GM12872 (cell line): Measurements from ENCODE around the gene TRPM3.

Experiments used
- TF ChIP-seq, protein P1 (sequence below): IDR thresholded peaks from 3 replicates; pipeline ENCODE4 v1.5.1; 2011; ENCODE audit warnings: low read depth, mild to moderate bottlenecking, low read length, moderate library complexity; ENCODE audit not compliant: insufficient read depth

Gene TRPM3

DNA sequence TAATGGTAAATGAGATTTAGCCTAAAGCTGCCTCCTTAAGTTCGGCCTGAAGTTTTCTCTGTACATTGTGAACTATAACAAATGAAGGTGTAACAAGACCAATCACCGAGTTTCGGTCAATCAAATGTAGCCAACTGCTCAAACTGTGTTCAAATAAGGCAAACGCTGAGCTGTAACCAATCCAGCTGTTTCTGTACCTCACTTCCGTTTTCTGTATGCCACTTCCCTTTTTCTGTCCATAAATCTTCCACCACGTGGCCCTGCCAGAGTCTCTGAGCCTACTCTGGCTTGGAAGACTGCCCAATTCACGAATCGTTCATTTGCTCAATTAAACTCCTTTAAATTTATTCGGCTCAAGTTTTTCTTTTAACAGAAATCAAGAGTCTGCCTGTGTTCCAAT lies 513.5 kb downstream of the TRPM3 start:
- TF ChIP-seq, protein P1, sequence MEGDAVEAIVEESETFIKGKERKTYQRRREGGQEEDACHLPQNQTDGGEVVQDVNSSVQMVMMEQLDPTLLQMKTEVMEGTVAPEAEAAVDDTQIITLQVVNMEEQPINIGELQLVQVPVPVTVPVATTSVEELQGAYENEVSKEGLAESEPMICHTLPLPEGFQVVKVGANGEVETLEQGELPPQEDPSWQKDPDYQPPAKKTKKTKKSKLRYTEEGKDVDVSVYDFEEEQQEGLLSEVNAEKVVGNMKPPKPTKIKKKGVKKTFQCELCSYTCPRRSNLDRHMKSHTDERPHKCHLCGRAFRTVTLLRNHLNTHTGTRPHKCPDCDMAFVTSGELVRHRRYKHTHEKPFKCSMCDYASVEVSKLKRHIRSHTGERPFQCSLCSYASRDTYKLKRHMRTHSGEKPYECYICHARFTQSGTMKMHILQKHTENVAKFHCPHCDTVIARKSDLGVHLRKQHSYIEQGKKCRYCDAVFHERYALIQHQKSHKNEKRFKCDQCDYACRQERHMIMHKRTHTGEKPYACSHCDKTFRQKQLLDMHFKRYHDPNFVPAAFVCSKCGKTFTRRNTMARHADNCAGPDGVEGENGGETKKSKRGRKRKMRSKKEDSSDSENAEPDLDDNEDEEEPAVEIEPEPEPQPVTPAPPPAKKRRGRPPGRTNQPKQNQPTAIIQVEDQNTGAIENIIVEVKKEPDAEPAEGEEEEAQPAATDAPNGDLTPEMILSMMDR, result no peak

DNA sequence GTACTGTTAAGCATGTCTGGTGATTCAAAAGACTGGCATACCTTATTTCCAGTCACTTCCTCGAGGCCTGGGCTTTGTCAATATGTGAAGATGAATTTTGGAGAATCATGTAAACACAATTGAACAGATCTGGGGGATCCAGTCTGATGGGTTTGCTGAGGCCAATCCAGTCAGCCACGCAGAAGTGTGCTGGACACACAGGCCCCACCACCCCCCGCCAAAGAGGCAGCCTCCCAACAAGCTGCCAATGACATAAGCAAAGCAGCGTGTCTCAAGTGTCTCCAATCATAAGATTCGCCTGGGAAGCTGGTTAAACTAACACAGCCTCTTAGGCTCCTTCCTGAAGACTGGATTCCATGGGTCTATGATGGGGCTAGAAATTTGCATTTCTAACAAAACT lies 514.1 kb downstream of the TRPM3 start:
- TF ChIP-seq, protein P1, result no peak

DNA sequence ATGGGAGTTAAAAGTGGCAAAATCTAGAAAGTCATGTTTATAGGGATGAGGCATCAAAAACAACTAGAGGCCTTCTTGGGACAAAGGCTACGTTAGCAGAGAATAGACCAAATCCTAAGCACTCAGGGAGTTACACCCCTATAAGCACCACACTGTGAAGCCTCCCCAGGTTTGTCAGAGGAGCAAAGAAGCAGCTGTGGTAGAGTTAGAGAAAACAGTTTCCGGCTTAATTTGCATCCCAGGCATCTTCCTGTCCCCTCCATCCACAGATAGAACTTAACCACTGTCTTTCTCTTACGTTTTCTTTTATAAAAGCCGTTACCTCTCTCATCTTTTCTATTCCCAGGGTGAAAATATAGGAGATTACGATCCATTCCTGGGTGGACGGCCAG lies 518.4 kb downstream of the TRPM3 start:
- TF ChIP-seq, protein P1, result no peak

DNA sequence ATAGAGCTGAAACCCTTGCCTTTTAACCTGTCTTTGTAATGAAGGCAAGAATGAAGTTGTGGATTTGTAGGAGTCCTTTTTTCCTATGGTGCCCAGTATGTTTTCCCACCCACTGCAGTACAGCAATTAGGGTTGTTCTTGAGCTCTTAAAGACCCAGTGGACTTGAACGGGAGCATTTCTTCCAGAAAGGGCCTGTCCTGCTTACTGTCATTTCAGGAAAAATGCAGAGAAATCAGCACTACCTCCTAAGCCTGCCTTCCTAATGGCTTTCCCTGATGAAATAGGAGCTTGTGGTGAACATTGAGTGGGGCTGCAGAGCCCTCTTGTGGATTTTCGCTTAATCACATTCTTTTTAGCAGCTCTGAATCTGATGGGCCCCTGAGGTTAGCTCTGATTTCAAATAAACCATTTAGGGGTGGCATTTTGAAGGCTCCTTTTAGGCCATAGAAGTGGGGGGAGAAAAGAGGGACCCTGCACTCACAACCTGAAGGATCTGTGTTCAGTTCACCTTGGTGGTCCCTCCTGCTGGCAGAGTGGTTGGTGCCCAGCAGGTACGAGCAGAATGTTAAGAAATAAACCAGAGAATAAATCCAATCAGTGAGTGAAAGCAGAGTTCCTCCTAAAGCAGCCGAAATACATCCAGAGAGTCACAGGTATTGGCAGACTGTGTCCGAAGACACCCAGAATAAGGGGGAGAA lies 519.0 kb downstream of the TRPM3 start:
- TF ChIP-seq, protein P1, result peak; percentile 76

DNA sequence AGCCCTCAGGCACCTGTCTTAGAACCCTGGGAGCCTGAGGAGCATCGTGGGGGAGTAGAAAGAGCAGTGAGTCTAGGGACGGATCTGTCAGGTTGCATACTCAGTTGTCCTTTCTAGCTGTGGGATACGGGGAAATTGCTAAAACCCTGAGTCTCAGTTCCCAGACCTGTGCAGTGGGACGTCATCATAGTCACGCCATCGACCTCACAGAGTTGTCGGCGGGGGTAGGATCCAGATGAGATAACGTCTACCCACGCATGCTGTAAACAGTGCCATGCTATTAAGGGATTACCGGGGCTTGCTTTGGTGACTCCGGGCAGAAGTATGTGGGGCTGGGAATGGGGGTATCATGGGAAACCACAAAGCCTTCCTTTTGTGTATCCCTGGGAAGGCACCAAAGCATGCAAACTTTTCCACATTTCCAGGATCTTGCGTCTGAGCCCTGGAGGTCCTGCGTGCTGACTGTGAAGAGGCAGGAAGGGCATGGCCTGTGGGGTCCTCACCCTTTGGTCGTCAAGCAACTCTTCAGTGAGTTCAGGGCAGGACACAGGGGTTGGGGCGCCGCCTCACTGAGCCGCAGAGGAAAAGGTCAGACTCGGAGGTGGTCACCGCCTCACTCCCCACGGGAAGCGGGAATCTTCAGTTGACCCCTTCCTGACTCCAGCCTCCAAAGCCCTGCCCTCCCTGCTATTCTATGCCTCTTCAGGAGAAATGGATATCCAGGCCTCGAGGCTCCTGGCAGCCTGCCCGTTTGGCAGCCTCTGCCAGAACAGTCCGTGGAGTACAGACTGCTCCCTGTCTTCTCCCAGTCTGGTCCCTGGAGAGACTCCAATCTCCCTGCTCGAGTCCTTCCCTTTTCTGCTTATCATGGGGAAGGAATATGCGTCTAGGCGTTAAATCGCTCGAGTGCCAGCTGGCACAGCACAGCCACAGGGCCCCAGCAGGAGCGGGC lies 520.1 kb downstream of the TRPM3 start:
- TF ChIP-seq, protein P1, result no peak

DNA sequence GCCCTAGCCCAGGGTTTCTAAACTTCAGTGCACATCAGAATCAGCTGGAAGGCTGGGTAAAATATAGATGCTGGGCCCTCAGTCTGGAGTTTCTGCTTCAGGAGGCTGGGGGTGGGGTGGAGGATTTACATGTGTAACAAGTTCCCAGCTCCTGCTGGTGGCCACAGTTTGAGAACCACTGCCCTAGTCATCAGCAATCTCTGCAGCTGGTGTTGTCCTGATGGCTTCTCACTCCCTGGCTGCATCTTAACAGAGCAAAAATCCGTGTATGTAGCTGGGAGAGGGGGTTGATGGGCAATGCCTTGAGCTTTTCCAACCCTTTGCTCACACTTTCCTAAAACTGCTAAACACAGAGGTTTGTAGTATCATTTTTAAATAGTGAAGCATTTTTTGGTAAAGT lies 520.9 kb downstream of the TRPM3 start:
- TF ChIP-seq, protein P1, result no peak

DNA sequence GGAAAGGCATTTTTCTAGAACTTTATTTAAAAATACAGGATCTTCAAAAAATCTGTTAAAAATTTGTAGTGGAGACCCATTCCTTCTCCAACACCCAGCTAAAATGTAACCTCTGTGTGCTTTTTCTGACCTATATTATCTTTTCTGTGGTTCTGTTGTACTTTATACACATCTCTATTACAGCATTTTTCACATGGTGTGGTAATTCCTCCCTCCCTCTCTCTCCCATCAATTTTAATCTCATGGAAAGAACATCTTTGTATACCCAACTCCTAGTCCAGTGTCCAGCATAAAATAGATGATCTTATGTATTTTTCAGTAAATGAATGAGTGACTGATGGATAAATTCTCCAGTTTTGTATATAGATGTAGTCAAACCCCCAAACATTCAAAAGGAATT lies 523.5 kb downstream of the TRPM3 start:
- TF ChIP-seq, protein P1, result no peak
